Stomach (tissue), 4 donors: ENCODE measurements around the gene CCNJL.

Experiments
- CTCF ChIP-seq, 7 experiments: fragments of 450-650 bp in 4 of 7; fragments of 200-600 bp in 3 of 7; sonication (generic) in 3 of 7; IDR thresholded peaks; one replicate each; pipeline ENCODE4 v1.5.1; 2016 to 2019; ENCODE audit warnings: antibody characterized with exemption in 7 of 7, control low read depth in 2 of 7, mild to moderate bottlenecking in 1 of 7
- EP300 ChIP-seq: sonication (generic); formaldehyde crosslinking; IDR thresholded peaks from one replicate; pipeline ENCODE4 v1.6.1; 2017; ENCODE audit warnings: antibody characterized with exemption
- POLR2A ChIP-seq, 4 donors: fragments of 450-650 bp; IDR thresholded peaks; one replicate each; pipeline ENCODE4 v1.6.1; 2016; ENCODE audit warnings: antibody characterized with exemption in 4 of 4, control low read depth in 2 of 4, mild to moderate bottlenecking in 1 of 4, moderate library complexity in 1 of 4

GRCh38 chr5:160310140-160310539 lies 2.2 kb downstream of the CCNJL start:
- TF ChIP-seq POLR2A (IDR thresholded peaks at IDR 0.05) (no peak), EP300 (no peak), CTCF (IDR thresholded peaks at IDR 0.05) (no peak)
